NCI-H446 treated with DMSO at 0.1 percent for 48 hours (cell line): Measurements from ENCODE around the gene MON2.

Experiments
- DNase-seq: peaks from one replicate; lab custom pipeline; 2025; lab: John Stamatoyannopoulos, UW

MON2 gene

GRCh38 chr12:62606654-62607053 lies 140.0 kb downstream of the MON2 start:
- no peak for DNase-seq

GRCh38 chr12:62613081-62613480 lies 146.5 kb downstream of the MON2 start:
- no peak for DNase-seq

GRCh38 chr12:62618319-62618718 lies 151.7 kb downstream of the MON2 start:
- no peak for DNase-seq

DNA sequence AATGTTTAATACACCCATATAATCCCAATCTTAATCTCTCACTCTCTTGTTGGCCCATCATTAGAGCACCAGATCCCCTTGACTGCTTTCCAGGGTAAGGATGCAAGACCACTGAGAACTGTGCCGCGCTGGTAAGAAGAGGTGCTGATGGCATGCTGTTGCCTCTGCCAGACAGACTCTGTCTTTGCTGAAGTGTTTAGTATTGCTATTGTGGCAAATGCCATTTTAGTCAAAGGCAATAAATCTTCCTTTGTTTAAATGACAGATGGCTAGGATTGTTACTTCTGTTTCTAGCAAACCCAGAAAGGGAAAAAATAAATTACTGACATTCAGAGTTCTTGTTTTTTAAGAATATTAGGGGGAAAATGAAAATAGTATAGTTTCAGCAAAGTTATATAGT lies 152.3 kb downstream of the MON2 start:
- no peak for DNase-seq

DNA sequence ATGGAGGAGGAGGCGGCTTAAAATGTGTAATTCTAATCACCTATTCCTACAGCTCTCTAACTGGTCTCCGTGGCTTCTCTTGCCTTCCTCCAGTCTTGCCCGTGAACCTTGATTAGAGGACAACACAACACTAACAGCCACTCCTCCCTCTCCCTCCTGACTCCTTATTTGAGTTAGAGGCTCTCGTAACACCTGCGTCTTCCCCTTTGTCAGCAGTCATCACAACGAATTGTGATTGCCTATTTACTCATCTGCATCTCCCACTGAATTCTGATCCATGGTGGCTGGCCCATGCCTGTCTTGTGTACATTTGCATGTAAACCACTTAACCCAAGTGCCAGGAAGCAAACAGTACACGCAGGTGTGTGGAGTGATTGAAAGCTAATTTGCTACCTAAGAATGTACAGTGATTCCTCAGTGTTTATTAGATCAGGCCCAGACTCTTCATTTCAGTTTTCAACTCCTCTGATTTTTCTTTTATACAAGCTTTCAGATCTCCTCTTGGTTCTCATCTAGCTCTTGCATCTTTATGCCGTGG lies 154.5 kb downstream of the MON2 start:
- DNase-seq, result no peak

- DNase-seq, result no peak
These were observed 155.6 kb downstream of the MON2 start for GRCh38 chr12:62622177-62622576.

- no peak for DNase-seq
These were observed 158.6 kb downstream of the MON2 start for GRCh38 chr12:62625228-62625627.

DNA sequence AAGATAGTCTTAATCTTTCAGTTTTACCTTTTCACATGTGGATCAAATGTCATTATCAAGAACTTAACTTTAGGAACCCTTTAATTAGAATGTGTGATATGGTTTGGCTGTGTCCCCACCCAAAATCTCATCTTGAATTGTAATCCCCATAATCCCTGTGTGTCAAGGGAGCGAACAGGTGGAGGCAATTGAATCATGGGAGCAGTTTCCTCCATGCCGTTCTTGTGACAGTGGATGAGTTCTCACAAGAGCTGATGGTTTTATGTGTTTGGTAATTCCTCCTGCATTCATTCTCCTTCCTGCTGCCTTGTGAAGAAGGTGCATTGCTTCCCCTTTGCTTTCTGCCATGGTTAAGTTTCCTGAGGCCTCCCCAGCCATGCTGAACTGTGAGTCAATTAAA lies 160.6 kb downstream of the MON2 start:
- no peak for DNase-seq

- no peak for DNase-seq
These were observed 162.8 kb downstream of the MON2 start for GRCh38 chr12:62629413-62629812.

- DNase-seq, result no peak
These were observed 163.5 kb downstream of the MON2 start for GRCh38 chr12:62629971-62630739.

DNA sequence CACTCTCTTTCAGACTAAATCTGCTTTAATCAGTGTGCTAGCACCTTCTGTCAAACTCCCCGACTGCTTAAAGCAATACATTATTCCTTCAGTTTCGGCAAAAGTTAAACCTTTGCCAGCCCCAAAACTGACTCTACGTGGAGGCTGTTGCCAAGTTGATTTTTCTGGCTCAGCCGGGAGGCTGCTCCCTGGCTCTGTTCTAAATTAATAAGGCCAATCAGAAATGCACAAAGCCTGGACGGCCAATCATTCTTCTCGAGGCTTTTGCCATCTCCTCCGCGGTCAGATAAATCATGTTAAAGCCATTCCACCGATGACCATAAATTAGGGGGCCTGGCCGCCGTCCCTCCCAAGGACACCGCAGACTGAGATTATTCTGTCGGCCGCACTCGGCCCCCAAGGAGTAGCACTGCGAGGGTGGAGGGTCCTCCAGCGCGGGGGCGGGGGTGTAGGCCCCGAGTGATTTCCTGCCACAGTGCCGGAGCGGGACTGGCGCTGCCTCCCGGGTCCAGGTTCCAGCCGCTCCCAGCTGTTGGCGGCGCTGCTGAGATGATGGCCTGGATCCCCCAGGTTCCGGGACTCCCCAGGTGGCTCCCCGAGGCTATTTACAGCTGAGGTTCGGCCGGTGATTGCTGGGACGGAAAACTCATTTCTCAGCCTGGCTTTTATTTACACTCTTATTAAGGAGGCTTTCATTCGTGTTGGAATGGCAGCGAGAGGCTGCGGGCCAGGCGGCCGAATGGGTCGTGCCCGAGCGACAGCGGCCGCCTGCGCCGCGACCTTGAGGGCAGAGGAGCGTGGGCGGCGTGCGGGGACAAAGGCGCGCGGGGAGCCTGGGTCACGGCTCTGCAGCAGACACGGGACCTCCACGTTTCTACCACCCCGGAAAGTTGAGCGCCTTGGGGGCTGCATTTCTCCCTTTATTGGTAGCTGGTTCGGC lies 165.1 kb downstream of the MON2 start:
- DNase-seq, result peak; percentile 72

- DNase-seq, result no peak
These were observed 165.8 kb downstream of the MON2 start for GRCh38 chr12:62632411-62632918.

GRCh38 chr12:62635649-62636048 lies 169.0 kb downstream of the MON2 start:
- DNase-seq, result no peak

DNA sequence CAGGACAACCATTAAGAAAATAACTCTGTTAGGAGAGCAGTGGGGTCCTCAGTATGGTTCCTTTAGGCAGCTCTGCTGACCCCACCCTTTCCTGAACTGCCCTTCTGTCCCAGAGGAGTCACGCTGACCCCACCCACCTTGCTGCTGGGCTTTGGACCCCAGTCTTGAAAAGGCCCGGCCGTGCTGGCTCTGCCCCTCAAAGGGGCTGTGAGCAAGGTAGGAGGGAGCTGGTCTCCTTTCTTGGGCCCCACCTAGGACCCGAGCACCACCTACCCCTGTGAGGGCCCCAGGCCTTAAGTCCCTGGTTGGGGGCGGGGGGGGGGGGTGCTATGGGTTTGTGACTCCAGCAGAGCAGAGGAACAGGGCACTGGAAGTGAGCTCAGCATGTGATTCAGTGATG lies 171.1 kb downstream of the MON2 start:
- no peak for DNase-seq

DNA sequence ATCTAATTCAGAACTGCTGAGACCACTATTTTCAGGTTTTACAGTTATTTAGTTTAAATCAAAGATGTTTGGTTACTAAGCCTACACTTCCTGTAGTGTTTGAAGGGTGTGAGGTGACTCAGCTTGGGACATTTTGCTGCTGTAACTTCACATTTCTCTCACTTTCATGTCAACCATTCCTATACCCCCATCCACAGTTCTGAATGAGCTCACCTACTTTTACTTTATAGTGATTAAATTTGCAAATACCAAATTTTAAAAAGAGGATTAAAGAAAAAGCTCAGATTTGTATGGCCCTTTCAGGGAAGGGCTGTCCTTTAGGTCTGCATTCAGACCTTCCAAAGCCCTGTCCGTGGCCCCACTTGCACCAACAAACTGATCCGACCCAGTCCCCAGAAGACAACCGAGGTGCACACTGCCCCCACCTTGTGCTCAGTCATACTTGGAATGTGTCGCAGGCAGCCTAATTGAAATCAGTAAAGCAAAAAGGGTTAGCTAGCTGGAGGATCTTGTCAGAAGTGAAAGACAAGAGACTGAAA lies 174.4 kb downstream of the MON2 start:
- no peak for DNase-seq

- no peak for DNase-seq
These were observed 175.9 kb downstream of the MON2 start for GRCh38 chr12:62642486-62642885.

DNA sequence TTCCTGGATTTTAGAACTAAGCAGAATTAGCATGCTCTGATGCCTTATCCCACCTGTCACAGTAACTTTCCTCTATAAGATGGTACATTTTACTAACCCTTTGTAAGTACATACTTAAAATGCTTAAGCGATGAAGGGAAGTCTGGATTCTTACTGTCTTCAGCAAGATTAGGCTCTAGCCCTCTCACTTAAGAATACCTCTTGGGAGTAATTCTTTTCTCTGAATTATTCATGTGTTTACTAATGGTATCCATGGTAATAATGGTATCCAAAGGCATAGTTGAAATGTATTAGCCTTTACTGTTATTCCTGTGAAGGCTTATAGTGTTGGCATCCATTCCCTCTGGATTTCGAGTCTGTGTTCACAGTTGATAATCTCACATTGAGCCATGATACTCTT lies 176.9 kb downstream of the MON2 start:
- DNase-seq, result no peak

- no peak for DNase-seq
These were observed 179.9 kb downstream of the MON2 start for GRCh38 chr12:62646566-62646965.

GRCh38 chr12:62647586-62647985 lies 181.0 kb downstream of the MON2 start:
- DNase-seq, result no peak

- no peak for DNase-seq
These were observed 182.9 kb downstream of the MON2 start for GRCh38 chr12:62649412-62650138.
